Esophagus squamous epithelium (tissue), 5 donors: ENCODE measurements around the gene SUSD6. TPM values are rescaled to one million over a fixed set of nuclear protein-coding genes. Genes with fewer than 3 reads are reported as not detected.

ENCODE experiments used
- DNase-seq: peaks from one replicate; lab custom pipeline; 2025; lab: John Stamatoyannopoulos, UW
- H3K27ac ChIP-seq, 4 donors: fragments of 200-600 bp; sonication (generic); one replicate each; pipeline ENCODE4 v1.5.1; 2016 to 2019; ENCODE audit warnings: mild to moderate bottlenecking in 1 of 4
- H3K27me3 ChIP-seq, 4 donors: fragments of 200-600 bp; sonication (generic); 1 replicate in 3 of 4; 2 replicates in 1 of 4; pipeline versions ENCODE4 v1.5.1 to v1.6.0; 2017 to 2021; ENCODE audit warnings: antibody characterized with exemption in 1 of 4
- H3K36me3 ChIP-seq, 3 donors: fragments of 200-600 bp; sonication (generic); one replicate each; pipeline ENCODE4 v1.5.1; 2016 to 2019
- H3K4me1 ChIP-seq, 3 donors: fragments of 200-600 bp; sonication (generic); one replicate each; pipeline ENCODE4 v1.5.1; 2017 to 2019
- H3K4me3 ChIP-seq, 4 donors: fragments of 200-600 bp; sonication (generic); 1 replicate in 3 of 4; 2 replicates in 1 of 4; pipeline ENCODE4 v1.5.1; 2016 to 2019; ENCODE audit warnings: mild to moderate bottlenecking in 2 of 4, moderate library complexity in 1 of 4
- H3K9me3 ChIP-seq, 3 donors: fragments of 200-600 bp; sonication (generic); one replicate each; pipeline ENCODE4 v1.5.1; 2016 to 2019
- POLR2A ChIP-seq, 4 donors: fragments of 450-650 bp; IDR thresholded peaks; one replicate each; pipeline ENCODE4 v1.6.1; 2017; ENCODE audit warnings: antibody characterized with exemption in 4 of 4, mild to moderate bottlenecking in 4 of 4, moderate library complexity in 3 of 4
- WGBS, 2 donors: methylation state at CpG; one replicate each; pipeline ENCODE4 v1.1.5; 2018; 5-methylcytosine and 5-hydroxymethylcytosine counted together
- intact Hi-C: fragments of 100-400 bp; cut with DNase I; formaldehyde crosslinking; loops from one replicate; pipeline ENCODE4 v1.15.0; 2022
- total RNA-seq, 4 donors: library from RNA; depleted of rRNA; stranded (reverse); fragments of >200 nt; gene quantifications; one replicate each; pipeline ENCODE4 v1.1.0, GENCODE V29; 2016
- TF ChIP-seq, protein P1 (sequence below), 6 experiments: fragments of 450-650 bp in 4 of 6; fragments of 200-600 bp in 2 of 6; sonication (generic) in 2 of 6; IDR thresholded peaks; one replicate each; pipeline ENCODE4 v1.5.1; 2016 to 2019; ENCODE audit warnings: antibody characterized with exemption in 6 of 6, mild to moderate bottlenecking in 4 of 6, moderate library complexity in 4 of 6
- donor health status: DM: yes; HTN: yes; CAD: no.

The SUSD6 gene
- total RNA-seq, 4 donors from 2014 or later, result 22.4 to 43.1 (median 27.8) TPM

DNA sequence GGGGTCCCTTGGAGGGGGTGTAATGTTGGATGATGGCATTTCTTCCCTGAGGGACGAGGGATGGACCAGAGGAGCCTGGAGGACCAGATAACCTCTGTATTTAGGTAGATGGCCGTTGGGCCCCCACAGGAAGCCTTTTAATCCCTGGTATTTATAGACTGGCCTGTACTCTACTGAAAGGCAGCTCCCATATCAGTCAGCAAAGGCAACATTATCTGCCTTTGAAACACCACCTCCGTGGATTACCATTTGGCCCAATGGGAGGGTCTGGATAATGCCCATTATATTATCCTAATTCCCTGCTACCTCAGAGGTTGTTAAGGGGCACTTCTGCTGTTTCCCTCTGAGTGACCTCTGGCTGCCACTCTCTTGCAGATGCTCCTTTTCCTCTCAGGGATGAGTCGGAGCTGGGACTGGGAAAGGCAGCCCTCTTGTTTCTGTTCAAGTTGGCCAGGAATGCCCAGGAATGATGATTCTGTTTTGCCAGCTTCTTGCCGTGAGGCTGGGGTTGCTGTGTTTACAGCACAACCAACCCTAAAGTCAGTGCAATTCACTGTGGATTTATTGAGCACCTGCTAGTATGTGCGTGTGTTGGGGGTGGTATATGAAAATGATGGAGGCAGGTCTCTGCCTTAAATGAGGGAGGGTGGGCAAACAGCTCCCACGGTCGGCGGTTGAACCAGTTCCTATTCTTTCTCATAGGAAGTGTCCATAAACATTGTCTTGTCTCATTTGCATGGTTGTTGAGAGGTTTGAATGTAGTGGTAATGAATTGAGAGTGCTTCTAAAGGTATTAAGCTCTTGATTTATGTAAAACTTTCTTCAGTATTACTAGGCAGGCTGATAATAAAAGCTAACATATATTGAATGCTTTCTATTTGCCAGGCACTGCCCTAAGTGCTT lies 18.1 kb downstream of the SUSD6 start:
- no peak overlapping the region for H3K27ac ChIP-seq
- TF ChIP-seq POLR2A (IDR thresholded peaks at IDR 0.05), result no peak
- TF ChIP-seq, protein P1, sequence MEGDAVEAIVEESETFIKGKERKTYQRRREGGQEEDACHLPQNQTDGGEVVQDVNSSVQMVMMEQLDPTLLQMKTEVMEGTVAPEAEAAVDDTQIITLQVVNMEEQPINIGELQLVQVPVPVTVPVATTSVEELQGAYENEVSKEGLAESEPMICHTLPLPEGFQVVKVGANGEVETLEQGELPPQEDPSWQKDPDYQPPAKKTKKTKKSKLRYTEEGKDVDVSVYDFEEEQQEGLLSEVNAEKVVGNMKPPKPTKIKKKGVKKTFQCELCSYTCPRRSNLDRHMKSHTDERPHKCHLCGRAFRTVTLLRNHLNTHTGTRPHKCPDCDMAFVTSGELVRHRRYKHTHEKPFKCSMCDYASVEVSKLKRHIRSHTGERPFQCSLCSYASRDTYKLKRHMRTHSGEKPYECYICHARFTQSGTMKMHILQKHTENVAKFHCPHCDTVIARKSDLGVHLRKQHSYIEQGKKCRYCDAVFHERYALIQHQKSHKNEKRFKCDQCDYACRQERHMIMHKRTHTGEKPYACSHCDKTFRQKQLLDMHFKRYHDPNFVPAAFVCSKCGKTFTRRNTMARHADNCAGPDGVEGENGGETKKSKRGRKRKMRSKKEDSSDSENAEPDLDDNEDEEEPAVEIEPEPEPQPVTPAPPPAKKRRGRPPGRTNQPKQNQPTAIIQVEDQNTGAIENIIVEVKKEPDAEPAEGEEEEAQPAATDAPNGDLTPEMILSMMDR (IDR thresholded peaks at IDR 0.05), result no peak
- H3K4me1 ChIP-seq, result peaks cover 22 to 99% (median 77%) of the 10 kb centered on the region in 3 donors
- H3K4me3 ChIP-seq, result no peak overlapping the region
- no peaks in the 10 kb centered on the region for H3K36me3 ChIP-seq
- H3K9me3 ChIP-seq, result no peaks in the 10 kb centered on the region
- intact Hi-C loops, result no loop called here
- no peak for DNase-seq
- 41 to 60% methylated on average over 9 of the region's 9 CpGs for WGBS, 2 donors
- no peaks in the 10 kb centered on the region for H3K27me3 ChIP-seq

DNA sequence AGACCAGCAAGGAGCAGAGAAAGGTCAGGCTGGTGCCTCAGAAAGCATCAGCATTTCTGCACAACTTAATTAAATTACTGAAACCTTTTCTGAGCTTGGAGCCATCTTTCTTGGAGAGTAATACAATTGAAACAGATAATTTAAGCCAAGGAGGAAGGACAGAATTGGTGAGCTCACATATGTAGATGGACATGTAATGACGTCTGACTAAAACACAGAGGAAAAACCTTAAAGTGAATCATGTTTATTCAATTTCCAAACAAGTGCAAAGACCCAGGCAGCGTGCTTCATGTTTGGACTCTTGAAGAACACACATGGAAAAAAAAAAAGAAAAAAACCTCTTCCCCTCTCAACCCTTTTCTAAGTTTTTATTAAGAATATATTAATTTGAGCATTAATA lies 19.0 kb downstream of the SUSD6 start:
- 39 to 43% methylated on average over 2 of the region's 2 CpGs for WGBS, 2 donors
- TF ChIP-seq, protein P1 (IDR thresholded peaks at IDR 0.05), result no peak
- TF ChIP-seq POLR2A (IDR thresholded peaks at IDR 0.05), result no peak
- Histone ChIP-seq H3K4me3 (no peak overlapping the region), H3K27me3 (no peaks in the 10 kb centered on the region), H3K27ac (no peak overlapping the region), H3K36me3 (no peaks in the 10 kb centered on the region), H3K4me1 (peaks cover 20 to 99% (median 79%) of the 10 kb centered on the region in 3 donors), H3K9me3 (no peaks in the 10 kb centered on the region)
- intact Hi-C loops, result no loop called here
- DNase-seq, result no peak

DNA sequence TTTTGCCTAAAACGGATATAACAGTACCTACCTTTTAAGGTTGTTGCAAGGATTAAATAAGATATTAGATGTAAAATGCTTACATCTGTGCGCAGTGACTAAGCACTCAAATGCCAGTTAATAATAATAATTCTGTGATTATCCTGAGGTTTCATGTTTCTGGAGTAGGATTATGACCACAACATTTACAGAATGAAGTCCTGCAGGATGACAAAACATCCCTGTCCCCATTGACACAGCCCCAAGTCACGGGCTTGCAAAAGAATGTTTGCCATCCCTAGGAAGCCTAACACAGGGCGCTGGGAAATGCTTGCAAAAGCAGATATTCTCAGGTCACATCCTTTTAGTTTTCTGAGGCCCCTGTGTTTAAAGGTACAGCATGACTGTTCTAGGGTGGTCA lies 20.1 kb downstream of the SUSD6 start:
- no peak overlapping the region for H3K27ac ChIP-seq
- WGBS, 2 donors, result 61 to 67% methylated on average over 4 of the region's 4 CpGs
- TF ChIP-seq, protein P1 (IDR thresholded peaks at IDR 0.05), result no peak
- TF ChIP-seq POLR2A (IDR thresholded peaks at IDR 0.05), result no peak

DNA sequence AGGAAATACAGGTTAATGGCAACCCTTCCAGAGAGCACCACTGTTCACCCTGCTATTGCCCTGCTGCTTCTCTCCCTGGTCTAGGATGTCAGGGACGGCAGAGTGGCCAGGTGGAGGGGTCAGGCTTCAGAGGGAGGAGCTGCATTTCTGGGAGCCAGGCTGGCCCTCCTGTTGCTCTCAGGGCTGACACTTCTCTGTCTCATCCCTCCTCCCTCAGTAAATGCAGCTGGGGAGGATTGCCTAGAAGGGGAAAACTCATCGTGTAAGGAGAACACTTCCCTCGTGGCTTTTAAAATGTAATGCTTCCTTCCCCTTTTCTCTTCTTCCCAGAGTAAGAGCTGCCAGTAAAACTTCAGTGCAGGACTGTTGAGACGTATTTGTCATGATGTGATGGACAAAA lies 20.8 kb downstream of the SUSD6 start:
- Histone ChIP-seq H3K27ac (peak overlapping the region in 1 of 4 donors; percentile 29), H3K4me1 (peaks cover 37 to 99% (median 83%) of the 10 kb centered on the region in 3 donors), H3K4me3 (no peak overlapping the region), H3K27me3 (no peaks in the 10 kb centered on the region), H3K36me3 (no peaks in the 10 kb centered on the region), H3K9me3 (no peaks in the 10 kb centered on the region)
- DNase-seq, result no peak
- intact Hi-C loops, result no loop called here
- TF ChIP-seq, protein P1 (IDR thresholded peaks at IDR 0.05), result no peak
- no peak for TF ChIP-seq POLR2A (IDR thresholded peaks at IDR 0.05)
- 31 to 42% methylated on average over 4 of the region's 4 CpGs for WGBS, 2 donors

More for the DNA sequence above, 20.1 kb downstream of the SUSD6 start:
- no peak for DNase-seq
- no peak overlapping the region for H3K4me3 ChIP-seq
- intact Hi-C loops, result no loop called here
- H3K36me3 ChIP-seq, result no peaks in the 10 kb centered on the region
- no peaks in the 10 kb centered on the region for H3K9me3 ChIP-seq
- peaks cover 30 to 99% (median 80%) of the 10 kb centered on the region in 3 donors for H3K4me1 ChIP-seq
- no peaks in the 10 kb centered on the region for H3K27me3 ChIP-seq

DNA sequence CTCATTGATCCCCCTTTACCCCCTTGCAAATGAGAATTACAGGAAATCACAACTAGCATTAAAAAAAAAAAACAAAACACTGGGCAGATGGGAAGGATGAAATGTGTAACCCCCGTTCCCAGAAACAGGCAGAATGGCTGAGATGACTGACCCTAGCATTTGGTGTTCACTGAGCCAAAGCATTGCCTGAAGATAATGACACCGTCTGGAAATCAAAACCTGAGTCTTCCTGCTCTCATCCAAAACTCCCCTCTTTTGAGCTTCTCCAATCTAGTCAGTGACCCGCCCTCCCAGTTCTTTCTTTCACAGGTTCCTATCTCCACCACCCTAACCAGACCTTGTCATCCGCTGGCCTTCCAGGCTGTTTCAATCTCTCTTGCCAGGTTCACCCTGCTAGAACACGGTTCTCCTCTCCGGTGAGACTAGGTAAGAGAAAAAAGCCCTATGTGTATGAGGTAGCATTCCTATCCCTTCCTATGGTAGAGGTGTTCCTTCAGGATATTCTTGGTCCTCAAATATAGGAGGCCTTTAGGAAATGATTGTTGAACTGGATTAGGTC lies 21.3 kb downstream of the SUSD6 start:
- intact Hi-C loops, result no loop called here
- Histone ChIP-seq H3K4me3 (no peak overlapping the region), H3K9me3 (no peaks in the 10 kb centered on the region), H3K4me1 (peaks cover 42 to 99% (median 86%) of the 10 kb centered on the region in 3 donors), H3K36me3 (no peaks in the 10 kb centered on the region), H3K27ac (peak overlapping the region in 2 of 4 donors; percentile 8 to 29), H3K27me3 (no peaks in the 10 kb centered on the region)
- WGBS, 2 donors, result 73 to 87% methylated on average over 6 of the region's 6 CpGs
- TF ChIP-seq POLR2A (IDR thresholded peaks at IDR 0.05), result no peak
- TF ChIP-seq, protein P1 (IDR thresholded peaks at IDR 0.05), result no peak
- no peak for DNase-seq
